Lower leg skin (tissue), 3 donors: ENCODE measurements around the gene SHROOM3.

Experiments
- POLR2A ChIP-seq, 2 donors: fragments of 450-650 bp; IDR thresholded peaks; one replicate each; pipeline ENCODE4 v1.6.1; 2016 to 2017; ENCODE audit warnings: antibody characterized with exemption in 2 of 2, mild to moderate bottlenecking in 1 of 2, moderate library complexity in 1 of 2
- TF ChIP-seq, protein P1 (sequence below), 3 donors: fragments of 450-650 bp; IDR thresholded peaks; one replicate each; pipeline ENCODE4 v1.5.1; 2016; ENCODE audit warnings: antibody characterized with exemption in 3 of 3, mild to moderate bottlenecking in 3 of 3, moderate library complexity in 2 of 3

DNA sequence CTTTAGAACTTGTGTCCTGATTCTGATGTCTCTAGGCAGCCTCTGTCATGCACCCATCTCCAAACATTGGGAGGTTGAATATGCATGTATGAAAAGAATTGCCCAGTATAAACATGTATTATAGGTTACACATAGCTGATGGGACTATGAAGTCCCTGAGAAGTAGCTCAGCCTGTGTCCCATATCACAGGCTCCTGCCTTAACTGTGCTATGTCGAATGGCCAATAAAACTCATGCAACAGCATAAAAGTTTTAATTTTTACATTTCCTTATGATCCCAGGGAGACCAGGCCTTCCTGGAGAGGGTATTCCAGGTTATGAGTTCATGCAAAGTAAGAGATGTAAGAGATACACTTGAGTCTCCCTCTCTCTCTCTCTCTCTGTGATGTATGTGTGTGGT lies 217.4 kb downstream of the SHROOM3 start:
- TF ChIP-seq, protein P1, sequence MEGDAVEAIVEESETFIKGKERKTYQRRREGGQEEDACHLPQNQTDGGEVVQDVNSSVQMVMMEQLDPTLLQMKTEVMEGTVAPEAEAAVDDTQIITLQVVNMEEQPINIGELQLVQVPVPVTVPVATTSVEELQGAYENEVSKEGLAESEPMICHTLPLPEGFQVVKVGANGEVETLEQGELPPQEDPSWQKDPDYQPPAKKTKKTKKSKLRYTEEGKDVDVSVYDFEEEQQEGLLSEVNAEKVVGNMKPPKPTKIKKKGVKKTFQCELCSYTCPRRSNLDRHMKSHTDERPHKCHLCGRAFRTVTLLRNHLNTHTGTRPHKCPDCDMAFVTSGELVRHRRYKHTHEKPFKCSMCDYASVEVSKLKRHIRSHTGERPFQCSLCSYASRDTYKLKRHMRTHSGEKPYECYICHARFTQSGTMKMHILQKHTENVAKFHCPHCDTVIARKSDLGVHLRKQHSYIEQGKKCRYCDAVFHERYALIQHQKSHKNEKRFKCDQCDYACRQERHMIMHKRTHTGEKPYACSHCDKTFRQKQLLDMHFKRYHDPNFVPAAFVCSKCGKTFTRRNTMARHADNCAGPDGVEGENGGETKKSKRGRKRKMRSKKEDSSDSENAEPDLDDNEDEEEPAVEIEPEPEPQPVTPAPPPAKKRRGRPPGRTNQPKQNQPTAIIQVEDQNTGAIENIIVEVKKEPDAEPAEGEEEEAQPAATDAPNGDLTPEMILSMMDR (IDR thresholded peaks at IDR 0.05), result no peak
- TF ChIP-seq POLR2A (IDR thresholded peaks at IDR 0.05), result no peak
